ENCODE measurements around the gene SNRK.

DNA sequence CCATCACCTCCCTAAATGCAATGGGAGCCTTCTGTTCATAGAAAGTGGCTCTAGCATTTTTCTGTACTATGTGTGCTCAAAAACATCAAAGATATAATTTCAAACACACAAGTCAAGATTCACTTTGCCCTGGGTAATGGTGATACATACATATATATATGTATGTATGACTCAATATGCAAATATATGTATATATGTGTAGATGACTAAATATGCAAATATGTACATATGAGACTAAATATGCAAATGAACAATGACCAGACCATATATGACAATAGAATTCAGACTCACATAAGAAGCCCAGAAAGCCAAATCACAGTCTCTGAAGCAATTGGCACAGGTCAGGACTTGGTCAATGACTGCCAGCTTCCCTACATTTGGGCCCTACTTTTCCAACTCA lies 36.9 kb upstream of the SNRK start:
- TF ChIP-seq, protein P1, sequence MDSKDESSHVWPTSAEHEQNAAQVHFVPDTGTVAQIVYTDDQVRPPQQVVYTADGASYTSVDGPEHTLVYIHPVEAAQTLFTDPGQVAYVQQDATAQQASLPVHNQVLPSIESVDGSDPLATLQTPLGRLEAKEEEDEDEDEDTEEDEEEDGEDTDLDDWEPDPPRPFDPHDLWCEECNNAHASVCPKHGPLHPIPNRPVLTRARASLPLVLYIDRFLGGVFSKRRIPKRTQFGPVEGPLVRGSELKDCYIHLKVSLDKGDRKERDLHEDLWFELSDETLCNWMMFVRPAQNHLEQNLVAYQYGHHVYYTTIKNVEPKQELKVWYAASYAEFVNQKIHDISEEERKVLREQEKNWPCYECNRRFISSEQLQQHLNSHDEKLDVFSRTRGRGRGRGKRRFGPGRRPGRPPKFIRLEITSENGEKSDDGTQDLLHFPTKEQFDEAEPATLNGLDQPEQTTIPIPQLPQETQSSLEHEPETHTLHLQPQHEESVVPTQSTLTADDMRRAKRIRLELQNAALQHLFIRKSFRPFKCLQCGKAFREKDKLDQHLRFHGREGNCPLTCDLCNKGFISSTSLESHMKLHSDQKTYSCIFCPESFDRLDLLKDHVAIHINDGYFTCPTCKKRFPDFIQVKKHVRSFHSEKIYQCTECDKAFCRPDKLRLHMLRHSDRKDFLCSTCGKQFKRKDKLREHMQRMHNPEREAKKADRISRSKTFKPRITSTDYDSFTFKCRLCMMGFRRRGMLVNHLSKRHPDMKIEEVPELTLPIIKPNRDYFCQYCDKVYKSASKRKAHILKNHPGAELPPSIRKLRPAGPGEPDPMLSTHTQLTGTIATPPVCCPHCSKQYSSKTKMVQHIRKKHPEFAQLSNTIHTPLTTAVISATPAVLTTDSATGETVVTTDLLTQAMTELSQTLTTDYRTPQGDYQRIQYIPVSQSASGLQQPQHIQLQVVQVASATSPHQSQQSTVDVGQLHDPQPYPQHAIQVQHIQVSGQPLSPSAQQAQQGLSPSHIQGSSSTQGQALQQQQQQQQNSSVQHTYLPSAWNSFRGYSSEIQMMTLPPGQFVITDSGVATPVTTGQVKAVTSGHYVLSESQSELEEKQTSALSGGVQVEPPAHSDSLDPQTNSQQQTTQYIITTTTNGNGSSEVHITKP (tag by site-specific recombination; IDR thresholded peaks at IDR 0.05), result no peak
- no peak for TF ChIP-seq YY1 (tag by site-specific recombination; IDR thresholded peaks at IDR 0.05)
- TF ChIP-seq, protein P2, sequence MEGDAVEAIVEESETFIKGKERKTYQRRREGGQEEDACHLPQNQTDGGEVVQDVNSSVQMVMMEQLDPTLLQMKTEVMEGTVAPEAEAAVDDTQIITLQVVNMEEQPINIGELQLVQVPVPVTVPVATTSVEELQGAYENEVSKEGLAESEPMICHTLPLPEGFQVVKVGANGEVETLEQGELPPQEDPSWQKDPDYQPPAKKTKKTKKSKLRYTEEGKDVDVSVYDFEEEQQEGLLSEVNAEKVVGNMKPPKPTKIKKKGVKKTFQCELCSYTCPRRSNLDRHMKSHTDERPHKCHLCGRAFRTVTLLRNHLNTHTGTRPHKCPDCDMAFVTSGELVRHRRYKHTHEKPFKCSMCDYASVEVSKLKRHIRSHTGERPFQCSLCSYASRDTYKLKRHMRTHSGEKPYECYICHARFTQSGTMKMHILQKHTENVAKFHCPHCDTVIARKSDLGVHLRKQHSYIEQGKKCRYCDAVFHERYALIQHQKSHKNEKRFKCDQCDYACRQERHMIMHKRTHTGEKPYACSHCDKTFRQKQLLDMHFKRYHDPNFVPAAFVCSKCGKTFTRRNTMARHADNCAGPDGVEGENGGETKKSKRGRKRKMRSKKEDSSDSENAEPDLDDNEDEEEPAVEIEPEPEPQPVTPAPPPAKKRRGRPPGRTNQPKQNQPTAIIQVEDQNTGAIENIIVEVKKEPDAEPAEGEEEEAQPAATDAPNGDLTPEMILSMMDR (tag by site-specific recombination; IDR thresholded peaks at IDR 0.05), result no peak
- no peak for TF ChIP-seq KLF10 (tag by site-specific recombination; IDR thresholded peaks at IDR 0.05)
- TF ChIP-seq ZNF274 (IDR thresholded peaks at IDR 0.05; ENCODE audit: low read length), result no peak
- no peak for TF ChIP-seq ZNF274 (tag by site-specific recombination; IDR thresholded peaks at IDR 0.05; ENCODE audit: borderline replicate concordance)
- no peak for TF ChIP-seq ZNF391 (tag by site-specific recombination; IDR thresholded peaks at IDR 0.05; ENCODE audit: borderline replicate concordance, low read depth)
- no peak for TF ChIP-seq MYNN (tag by site-specific recombination; IDR thresholded peaks at IDR 0.05; ENCODE audit: borderline replicate concordance)
- no peak for TF ChIP-seq ZNF76 (tag by site-specific recombination; IDR thresholded peaks at IDR 0.05; ENCODE audit: borderline replicate concordance, low read depth)
- no peak for TF ChIP-seq ZNF596 (tag by site-specific recombination; IDR thresholded peaks at IDR 0.05)
- TF ChIP-seq ZNF658 (tag by site-specific recombination; IDR thresholded peaks at IDR 0.05), result no peak
- no peak for TF ChIP-seq GLI2 (tag by site-specific recombination; IDR thresholded peaks at IDR 0.05; ENCODE audit: borderline replicate concordance, low read depth)
- TF ChIP-seq ZNF416 (tag by site-specific recombination; IDR thresholded peaks at IDR 0.05), result no peak

Measured in HEK293 (cell line).